ENCODE data around the gene MVB12B.

GRCh38 chr9:126551812-126552211 is 225.2 kb downstream of the MVB12B start:
- TF ChIP-seq GATA2 (IDR thresholded peaks at IDR 0.05; ENCODE audit: low read depth, low read length) = no peak
- no peak for TF ChIP-seq GATA3 (IDR thresholded peaks at IDR 0.05; ENCODE audit: low read depth, low read length)
